Embryonic facial prominence (tissue), 1 donor: Measurements from ENCODE around the gene UEVLD.

ENCODE experiments used
- DNase-seq: peaks from one replicate; pipeline ENCODE4 v3.0.0-alpha.2; 2016; ENCODE audit errors: extremely low spot score

Gene UEVLD

GRCh38 chr11:18581825-18582224 lies 6.7 kb downstream of the UEVLD start:
- DNase-seq, result no peak

- DNase-seq, result no peak
Observed at GRCh38 chr11:18580113-18580766, 8.3 kb downstream of the UEVLD start.

GRCh38 chr11:18578975-18579598 lies 9.4 kb downstream of the UEVLD start:
- no peak for DNase-seq

- no peak for DNase-seq
Observed at GRCh38 chr11:18575361-18575760, 13.2 kb downstream of the UEVLD start.

- no peak for DNase-seq
Observed at GRCh38 chr11:18567081-18567480, 21.5 kb downstream of the UEVLD start.

GRCh38 chr11:18566406-18566805 lies 22.1 kb downstream of the UEVLD start:
- no peak for DNase-seq

- DNase-seq, result no peak
Observed at GRCh38 chr11:18564149-18564548, 24.4 kb downstream of the UEVLD start.

GRCh38 chr11:18563090-18563730 lies 25.3 kb downstream of the UEVLD start:
- no peak for DNase-seq

GRCh38 chr11:18548001-18548400 lies 40.5 kb downstream of the UEVLD start:
- no peak for DNase-seq

- no peak for DNase-seq
Observed at GRCh38 chr11:18540207-18541009, 48.1 kb downstream of the UEVLD start.

- no peak for DNase-seq
Observed at GRCh38 chr11:18536209-18536608, 52.3 kb downstream of the UEVLD start.

- no peak for DNase-seq
Observed at GRCh38 chr11:18534245-18534644, 54.3 kb downstream of the UEVLD start.

GRCh38 chr11:18533365-18533764 lies 55.2 kb downstream of the UEVLD start:
- DNase-seq, result no peak

GRCh38 chr11:18527512-18527911 lies 61.0 kb downstream of the UEVLD start:
- DNase-seq, result no peak

- DNase-seq, result peak; percentile 90
Observed at GRCh38 chr11:18526521-18527296, 61.8 kb downstream of the UEVLD start, which contains the start of gene TSG101. TSS of gene TSG101 (minus strand) at chr11:18526942. CDS start at chr11:18526816, 126 bp downstream.

GRCh38 chr11:18526130-18526520 lies 62.4 kb downstream of the UEVLD start:
- no peak for DNase-seq

- no peak for DNase-seq
Observed at GRCh38 chr11:18524248-18524647, 64.3 kb downstream of the UEVLD start.

- no peak for DNase-seq
Observed at GRCh38 chr11:18523084-18523483, 65.5 kb downstream of the UEVLD start.

GRCh38 chr11:18522388-18522787 lies 66.1 kb downstream of the UEVLD start:
- no peak for DNase-seq

- no peak for DNase-seq
Observed at GRCh38 chr11:18521122-18521521, 67.4 kb downstream of the UEVLD start.

GRCh38 chr11:18502352-18502751 lies 86.2 kb downstream of the UEVLD start:
- DNase-seq, result no peak
